Esophagus mucosa (tissue), 1 donor: ENCODE data around the gene RABGAP1. TPM values are rescaled to one million over a fixed set of nuclear protein-coding genes. Genes with fewer than 3 reads are reported as not detected.

Experiments used
- ATAC-seq: fragments of 200-7000 bp; cut with Tn5 transposase; one replicate; pipeline ENCODE4 v1.9.1; 2020
- total RNA-seq: library from RNA; stranded (reverse); gene quantifications from one replicate; pipeline ENCODE4 v1.2.4, GENCODE V29; 2023
- donor health status: DM: yes; HTN: yes; CAD: no.

RABGAP1 gene
- total RNA-seq, 1 donor from 2014 or later, result 39.6 TPM

GRCh38 chr9:123011380-123011779 is 70.6 kb downstream of the RABGAP1 start:
- no peak for ATAC-seq

GRCh38 chr9:123011878-123012528 is 71.2 kb downstream of the RABGAP1 start:
- no peak for ATAC-seq

- no peak for ATAC-seq
Measured at GRCh38 chr9:123016631-123017030, 75.8 kb downstream of the RABGAP1 start.

GRCh38 chr9:123020796-123021195 is 80.0 kb downstream of the RABGAP1 start:
- no peak for ATAC-seq

GRCh38 chr9:123026425-123026824 is 85.6 kb downstream of the RABGAP1 start:
- no peak for ATAC-seq

- ATAC-seq, result no peak
Measured at GRCh38 chr9:123027517-123027916, 86.7 kb downstream of the RABGAP1 start.

GRCh38 chr9:123028136-123028535 is 87.3 kb downstream of the RABGAP1 start:
- ATAC-seq, result no peak

- ATAC-seq, result no peak
Measured at GRCh38 chr9:123028973-123029372, 88.2 kb downstream of the RABGAP1 start.

- ATAC-seq, result no peak
Measured at GRCh38 chr9:123031963-123032362, 91.1 kb downstream of the RABGAP1 start.

GRCh38 chr9:123033352-123033751 is 92.5 kb downstream of the RABGAP1 start, which contains the start of gene GPR21:
Gene GPR21 (plus strand): TSS chr9:123033667. CDS start chr9:123034567, 900 bp downstream.
- no peak for ATAC-seq

GRCh38 chr9:123033864-123034601 is 93.2 kb downstream of the RABGAP1 start:
- ATAC-seq, result no peak

GRCh38 chr9:123034881-123035510 is 94.2 kb downstream of the RABGAP1 start:
- no peak for ATAC-seq

GRCh38 chr9:123035791-123036190 is 95.0 kb downstream of the RABGAP1 start:
- ATAC-seq, result no peak

- no peak for ATAC-seq
Measured at GRCh38 chr9:123036893-123037545, 96.2 kb downstream of the RABGAP1 start.

- ATAC-seq, result no peak
Measured at GRCh38 chr9:123039617-123040219, 98.9 kb downstream of the RABGAP1 start.

- ATAC-seq, result no peak
Measured at GRCh38 chr9:123040801-123041200, 100.0 kb downstream of the RABGAP1 start.

- no peak for ATAC-seq
Measured at GRCh38 chr9:123041489-123041888, 100.7 kb downstream of the RABGAP1 start.

GRCh38 chr9:123043081-123043939 is 102.5 kb downstream of the RABGAP1 start:
- ATAC-seq, result no peak

- no peak for ATAC-seq
Measured at GRCh38 chr9:123044586-123044985, 103.8 kb downstream of the RABGAP1 start.

- ATAC-seq, result no peak
Measured at GRCh38 chr9:123046406-123047195, 105.8 kb downstream of the RABGAP1 start.

- ATAC-seq, result no peak
Measured at GRCh38 chr9:123048748-123049147, 107.9 kb downstream of the RABGAP1 start.
